ENCODE data around the gene SLC10A3. TPM values are rescaled to one million over a fixed set of nuclear protein-coding genes. Genes with fewer than 3 reads are reported as not detected.

Gene SLC10A3
- total and polyA plus RNA-seq, 2 of the 13 experiments (the other 11 are each of a cell fraction or from before 2014, with no cell fraction given) = 10.1 to 11.5 TPM

- H3K27me3 ChIP-seq (ENCODE audit: control insufficient read depth in 1 of 2, insufficient read depth in 2 of 2, low read length in 2 of 2) = no peaks in the 10 kb centered on the region
- intact Hi-C loops (cut with micrococcal nuclease; ENCODE audit: unreplicated experiment) = no loop called here
- in situ Hi-C loops (cut with HindIII; ENCODE audit: extremely low pct_ligation_motif_present, low pct_unique_long_range_greater_than_20kb) = no loop called here
- peak overlapping the region; percentile 49 to 67 (median 67); a peak in 5 of 6 replicates for H3K4me3 ChIP-seq (replicated peaks in 1 of 3; ENCODE audit: insufficient read depth in 1 of 3, low read depth in 2 of 3, low read length in 3 of 3)
- ChIA-PET POLR2A (interaction anchor here (0.9 to 3.2 kb wide), 2 partner anchors 43 to 56 kb away, joined by 3 to 13 read pairs; no protein-coding TSS in a partner anchor), CTCF (ENCODE audit: low intra/inter-chr PET ratio, low total read pairs) (interaction anchor here (1.4 kb wide), 1 partner anchor 49 kb away, joined by 3 read pairs; no protein-coding TSS in a partner anchor)
- WGBS (ENCODE audit: low lambda C conversion rate) = no CpG with 5 or more reads among the region's 35 CpGs
- BruUV-seq (replicated peaks) = no TSS peak
- DNase-seq (ENCODE audit: low spot score) (no peak), ATAC-seq (0 out of 3 replicates have a peak, but pooled peaks have one; percentile 3), FAIRE-seq (no peak)
- no peaks in the 10 kb centered on the region for H3K79me2 ChIP-seq (ENCODE audit: insufficient read depth, low read length)
- no peaks in the 10 kb centered on the region; a peak in 1 of 5 replicates for H3K36me3 ChIP-seq (replicated peaks in 1 of 2; ENCODE audit: control insufficient read depth in 1 of 2, insufficient read depth in 2 of 2, low read length in 2 of 2)
- peak overlapping the region; percentile 54 for H3K27ac ChIP-seq (ENCODE audit: extremely low read length, insufficient read depth, low read length)
- no peaks in the 10 kb centered on the region for H3K9me3 ChIP-seq (ENCODE audit: low read length)
- peak overlapping the region; percentile 73 for H3K9ac ChIP-seq (ENCODE audit: insufficient read depth, low read depth, low read length)
- no peaks in the 10 kb centered on the region for H4K20me1 ChIP-seq (ENCODE audit: insufficient read depth, low read length)
- H2AFZ ChIP-seq (ENCODE audit: low read length) = no peak overlapping the region
- H3K4me2 ChIP-seq (ENCODE audit: low read depth, low read length) = peak overlapping the region; percentile 62
- peaks cover 27% of the 10 kb centered on the region for H3K4me1 ChIP-seq (ENCODE audit: insufficient read depth, low read length)
- no peak for TF ChIP-seq ZFP1 (CRISPR knock-in tag; IDR thresholded peaks at IDR 0.05)
- TF ChIP-seq ZSCAN12 (CRISPR knock-in tag; IDR thresholded peaks at IDR 0.05) = no peak
- TF ChIP-seq ZNF891 (CRISPR knock-in tag; IDR thresholded peaks at IDR 0.05) = no peak
- TF ChIP-seq GFI1 (CRISPR knock-in tag; IDR thresholded peaks at IDR 0.05; ENCODE audit: borderline replicate concordance) = no peak
- no peak for TF ChIP-seq ZBED4 (CRISPR knock-in tag; IDR thresholded peaks at IDR 0.05; ENCODE audit: borderline replicate concordance)
- 0 out of 2 replicates have a peak, but pooled peaks have one; percentile 26 for TF ChIP-seq NFKB2 (CRISPR knock-in tag; IDR thresholded peaks at IDR 0.05; ENCODE audit: borderline replicate concordance)
- no peak for TF ChIP-seq ZHX2 (IDR thresholded peaks at IDR 0.05; ENCODE audit: low read depth)
- 0 out of 2 replicates have a peak, but pooled peaks have one; percentile 34 for TF ChIP-seq ZHX2 (CRISPR knock-in tag; IDR thresholded peaks at IDR 0.05; ENCODE audit: borderline replicate concordance)
- TF ChIP-seq ZNF567 (CRISPR knock-in tag; IDR thresholded peaks at IDR 0.05; ENCODE audit: borderline replicate concordance) = no peak
- TF ChIP-seq ZNF546 (CRISPR knock-in tag; conservative IDR thresholded peaks at IDR 0.05) = no peak
- TF ChIP-seq ONECUT2 (CRISPR knock-in tag; IDR thresholded peaks at IDR 0.05) = no peak
These were observed 4.4 kb downstream of the SLC10A3 start for GRCh38 chrX:154486052-154486395.

Data from HepG2 (cell line).